IMR-90 (cell line): ENCODE results near the gene SYNE1. TPM values are rescaled to one million over a fixed set of nuclear protein-coding genes. Genes with fewer than 3 reads are reported as not detected.

Experiments used
- ATAC-seq: fragments of 200-7000 bp; cut with Tn5 transposase; 2 replicates; pipeline ENCODE4 v1.9.1; 2020; ENCODE audit warnings: low read depth, mild to moderate bottlenecking, moderate library complexity
- BruUV-seq: library from RNA; stranded (reverse); fragments of 400-500 nt; replicated peaks from 2 replicates; lab custom pipeline; 2021; lab: Mats Ljungman, UMichigan
- CTCF ChIA-PET: fragments of 300-600 bp; formaldehyde crosslinking; extraction: SDS; loops from one replicate; lab custom pipeline; 2021; ENCODE audit warnings: antibody characterized with exemption; lab: Yijun Ruan, JAX
- POLR2A ChIA-PET: fragments of 300-600 bp; sonication (Branson Sonifier 250); formaldehyde crosslinking; loops from one replicate; lab custom pipeline; 2022; ENCODE audit warnings: antibody characterized with exemption; ENCODE audit not compliant: unreplicated experiment; lab: Charles Lee
- DNase-seq: peaks from one replicate; pipeline ENCODE4 v3.0.0; 2013
- H2AFZ ChIP-seq: replicated peaks from 2 replicates; pipeline ENCODE3; 2013; ENCODE audit warnings: low read length, mild to moderate bottlenecking; ENCODE audit not compliant: poor library complexity
- H2AK5ac ChIP-seq: 2 replicates; pipeline ENCODE4 v1.6.1; 2013; ENCODE audit warnings: low read depth, low read length, inconsistent platforms
- H2AK9ac ChIP-seq: replicated peaks from 2 replicates; pipeline ENCODE3; 2013; ENCODE audit warnings: mild to moderate bottlenecking, low read depth, low read length, moderate library complexity; ENCODE audit not compliant: poor library complexity
- H2BK120ac ChIP-seq: 2 replicates; pipeline ENCODE4 v1.6.1; 2013; ENCODE audit warnings: low read depth, low read length, inconsistent platforms
- H2BK15ac ChIP-seq: 3 replicates; pipeline ENCODE4 v1.6.1; 2013; ENCODE audit warnings: low read depth, low read length, inconsistent platforms
- H2BK20ac ChIP-seq: 2 replicates; pipeline ENCODE4 v1.6.1; 2013; ENCODE audit warnings: low read depth, mild to moderate bottlenecking, inconsistent platforms, low read length, moderate library complexity
- H2BK5ac ChIP-seq: 2 replicates; pipeline ENCODE4 v1.6.1; 2013; ENCODE audit warnings: mild to moderate bottlenecking, low read depth, low read length, inconsistent platforms; ENCODE audit not compliant: poor library complexity, severe bottlenecking
- H3K14ac ChIP-seq: replicated peaks from 2 replicates; pipeline ENCODE4 v1.6.1; 2013; ENCODE audit warnings: low read depth, low read length, inconsistent platforms
- H3K18ac ChIP-seq: 2 replicates; pipeline ENCODE4 v1.6.1; 2013; ENCODE audit warnings: low read depth, low read length, control low read depth
- H3K23ac ChIP-seq: 2 replicates; pipeline ENCODE4 v1.6.1; 2013; ENCODE audit warnings: low read depth, low read length, inconsistent platforms
- H3K27ac ChIP-seq: 2 replicates; pipeline ENCODE4 v1.5.1; 2013; ENCODE audit warnings: mild to moderate bottlenecking, control low read depth, low read length; ENCODE audit not compliant: insufficient read depth
- H3K27me3 ChIP-seq: 2 replicates; pipeline ENCODE4 v1.6.1; 2013; ENCODE audit warnings: low read length; ENCODE audit not compliant: control insufficient read depth, insufficient read depth
- H3K36me3 ChIP-seq: 2 replicates; pipeline ENCODE4 v1.6.1; 2013; ENCODE audit warnings: low read length, mixed read lengths; ENCODE audit not compliant: control insufficient read depth, insufficient read depth
- H3K4ac ChIP-seq: 2 replicates; pipeline ENCODE4 v1.6.1; 2013; ENCODE audit warnings: low read depth, low read length, inconsistent platforms
- H3K4me1 ChIP-seq: 2 replicates; pipeline ENCODE4 v1.6.1; 2013; ENCODE audit warnings: low read length, mixed read lengths; ENCODE audit not compliant: control insufficient read depth, insufficient read depth
- H3K4me2 ChIP-seq: 2 replicates; pipeline ENCODE4 v1.6.1; 2013; ENCODE audit warnings: low read depth, mild to moderate bottlenecking, control low read depth, low read length, moderate library complexity
- H3K4me3 ChIP-seq: 2 replicates; pipeline ENCODE4 v1.5.1; 2013; ENCODE audit warnings: low read depth, mild to moderate bottlenecking, control low read depth, low read length, moderate library complexity; ENCODE audit not compliant: insufficient read depth
- H3K56ac ChIP-seq: 2 replicates; pipeline ENCODE4 v1.6.1; 2013; ENCODE audit warnings: low read length, inconsistent platforms; ENCODE audit not compliant: insufficient read depth; ENCODE audit errors: extremely low read depth
- H3K79me1 ChIP-seq, 2 experiments: 2 replicates each; pipeline ENCODE4 v1.6.1; 2013; ENCODE audit warnings: low read length in 2 of 2, inconsistent platforms in 1 of 2, low read depth in 1 of 2
- H3K9ac ChIP-seq: 2 replicates; pipeline ENCODE4 v1.6.1; 2013; ENCODE audit warnings: low read depth, low read length, control low read depth
- H3K9me1 ChIP-seq: 2 replicates; pipeline ENCODE4 v1.6.1; 2013; ENCODE audit warnings: low read length, inconsistent platforms; ENCODE audit not compliant: insufficient read depth
- H3K9me3 ChIP-seq: 2 replicates; pipeline ENCODE4 v1.6.1; 2013; ENCODE audit warnings: low read length; ENCODE audit not compliant: control insufficient read depth, insufficient read depth
- H4K20me1 ChIP-seq: 2 replicates; pipeline ENCODE4 v1.6.1; 2013; ENCODE audit warnings: low read length, inconsistent platforms; ENCODE audit not compliant: insufficient read depth
- H4K5ac ChIP-seq: 2 replicates; pipeline ENCODE4 v1.6.1; 2013; ENCODE audit warnings: mild to moderate bottlenecking, low read depth, low read length, control low read depth
- H4K8ac ChIP-seq, 2 experiments: 2 replicates each; pipeline ENCODE4 v1.6.1; 2013; ENCODE audit warnings: low read depth in 2 of 2, low read length in 2 of 2, control low read depth in 1 of 2, inconsistent platforms in 1 of 2
- H4K91ac ChIP-seq: 2 replicates; pipeline ENCODE4 v1.6.1; 2013; ENCODE audit warnings: low read depth, low read length, inconsistent platforms; ENCODE audit not compliant: insufficient read depth
- BHLHE40 ChIP-seq: fragments of 150-350 bp; IDR thresholded peaks from 2 replicates; pipeline ENCODE4 v1.6.1; 2016; ENCODE audit warnings: mild to moderate bottlenecking, low read depth, low read length
- MAFK ChIP-seq: IDR thresholded peaks from 2 replicates; pipeline ENCODE4 v1.6.1; 2012; ENCODE audit warnings: low read depth, low read length, improper control_type of control experiment
- MXI1 ChIP-seq: IDR thresholded peaks from 2 replicates; pipeline ENCODE4 v1.6.1; 2012; ENCODE audit warnings: low read depth, mild to moderate bottlenecking, low read length, moderate library complexity, borderline replicate concordance
- NFE2L2 ChIP-seq: fragments of 150-350 bp; IDR thresholded peaks from 2 replicates; pipeline ENCODE4 v1.6.1; 2016; ENCODE audit warnings: low read depth, mild to moderate bottlenecking, low read length
- RFX5 ChIP-seq: IDR thresholded peaks from 2 replicates; pipeline ENCODE4 v1.8.0; 2012; ENCODE audit warnings: low read depth, mild to moderate bottlenecking, low read length, moderate library complexity
- WGBS, 2 experiments: methylation state at CpG; one replicate each; pipeline versions ENCODE4 v1.1.5 to v1.1.7; 2013; ENCODE audit warnings: missing lambda C conversion rate in 2 of 2; ENCODE audit not compliant: insufficient read length in 1 of 2; ENCODE audit errors: extremely low coverage in 2 of 2; 5-methylcytosine and 5-hydroxymethylcytosine counted together
- dilution Hi-C: fragments of 300-500 bp; cut with HindIII; formaldehyde crosslinking; loops from one replicate; pipeline ENCODE4 v1.14.3; 2018; ENCODE audit warnings: low sequenced_read_pairs; ENCODE audit not compliant: unreplicated experiment
- in situ Hi-C: fragments of 300-500 bp; cut with MboI; formaldehyde crosslinking; loops from 3 replicates; pipeline ENCODE4 v1.14.3; 2019; ENCODE audit warnings: low sequenced_read_pairs, inconsistent platforms, mixed read lengths
- intact Hi-C: fragments of 100-400 bp; cut with micrococcal nuclease; formaldehyde crosslinking; loops from 2 replicates; pipeline ENCODE4 v1.10.0; 2022
- polyA plus RNA-seq, 3 experiments: library from polyadenylated mRNA; depleted of rRNA; stranded (reverse); fragments of >200 nt; gene quantifications; 2 replicates each; pipeline ENCODE4 v1.2.3, GENCODE V29; 2012; ENCODE audit warnings: low replicate concordance in 1 of 3
- total RNA-seq: library from RNA; depleted of rRNA; stranded (reverse); fragments of >200 nt; gene quantifications from 2 replicates; pipeline ENCODE4 v1.2.3, GENCODE V29; 2012
- TF ChIP-seq, protein P1 (sequence below): fragments of 150-350 bp; IDR thresholded peaks from 2 replicates; pipeline ENCODE4 v1.6.1; 2016; ENCODE audit warnings: low read depth, mild to moderate bottlenecking, low read length, moderate library complexity, borderline replicate concordance

SYNE1 gene
- total and polyA plus RNA-seq, 2 of the 4 experiments (the other 2 are of a cell fraction), result 34.1 to 159 TPM

DNA sequence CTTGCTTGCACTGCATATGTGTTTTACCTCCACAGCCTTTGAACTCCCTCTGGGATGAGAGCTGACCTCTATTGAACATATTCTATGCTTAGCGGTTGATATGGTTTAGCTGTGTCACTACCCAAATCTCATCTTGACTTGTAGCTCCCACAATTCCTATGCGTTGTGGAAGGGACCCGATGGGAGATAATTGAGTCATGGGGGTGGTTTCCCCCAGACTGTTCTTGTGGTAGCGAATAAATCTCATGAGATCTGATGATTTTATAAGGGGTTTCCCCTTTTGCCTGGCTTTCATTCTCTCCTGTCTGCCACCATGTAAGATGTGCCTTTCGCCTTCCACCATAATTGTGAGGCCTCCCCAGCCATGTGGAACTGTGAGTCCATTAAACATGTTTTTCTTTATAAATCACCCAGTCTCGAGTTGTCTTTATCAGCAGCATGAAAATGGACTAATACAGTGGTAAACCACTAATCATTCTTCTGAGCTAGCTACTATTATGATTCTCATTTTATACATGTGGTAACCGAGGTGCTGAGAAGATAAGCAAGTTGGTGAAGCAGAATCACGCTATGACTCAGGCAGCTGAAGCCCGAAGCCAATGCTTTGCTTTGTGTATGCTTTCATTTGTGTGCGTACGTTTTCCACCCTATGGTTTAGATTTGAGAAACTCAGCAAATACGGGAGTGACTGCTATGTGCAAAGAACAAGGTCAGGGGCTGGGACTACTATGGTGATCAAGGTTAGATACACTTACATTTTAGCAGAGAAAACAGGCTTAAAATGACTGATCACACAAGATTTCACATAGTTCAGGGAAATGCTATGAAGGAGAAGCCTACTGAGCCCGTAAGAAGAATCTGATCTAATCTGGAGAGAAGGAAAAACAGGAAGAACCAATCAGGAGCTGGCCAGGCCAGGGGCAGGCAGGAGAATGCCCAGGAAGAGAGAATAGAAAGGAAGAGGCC lies 466.2 kb downstream of the SYNE1 start:
- H3K27me3 ChIP-seq, result no peaks in the 10 kb centered on the region
- H3K36me3 ChIP-seq, result peaks cover 19% of the 10 kb centered on the region
- H2BK15ac ChIP-seq, result no peak overlapping the region
- no peaks in the 10 kb centered on the region for H3K4me1 ChIP-seq
- BruUV-seq, result no TSS peak
- no peak overlapping the region for H3K9ac ChIP-seq
- no peaks in the 10 kb centered on the region for H4K20me1 ChIP-seq
- dilution Hi-C loops (no loop called here), in situ Hi-C loops (no loop called here), intact Hi-C loops (no loop called here)
- no peak overlapping the region for H2BK20ac ChIP-seq
- H3K56ac ChIP-seq, result no peak overlapping the region
- ATAC-seq (peak; percentile 61), DNase-seq (peak; percentile 75)
- WGBS, 2 experiments, result 86% methylated on average over 5 of the region's 13 CpGs; no CpG with 5 or more reads in 1 of the 2 experiments
- H3K4ac ChIP-seq, result no peak overlapping the region
- peak overlapping the region; percentile 1; the same call in 1 of the 2 replicates for H3K4me2 ChIP-seq
- ChIA-PET CTCF (interaction anchor here (1.1 kb wide), 1 partner anchor 20 kb away, joined by 3 read pairs; no protein-coding TSS in a partner anchor), POLR2A (no interaction called here)
- H3K14ac ChIP-seq, result no peak overlapping the region
- H2AK9ac ChIP-seq, result no peak overlapping the region
- H3K23ac ChIP-seq, result no peak overlapping the region
- H2AK5ac ChIP-seq, result no peak overlapping the region
- peaks cover 0 to 5% of the 10 kb centered on the region in 2 experiments; a peak in 1 of 4 replicates for H3K79me1 ChIP-seq
- H2BK120ac ChIP-seq, result no peak overlapping the region
- no peak overlapping the region for H3K4me3 ChIP-seq
- no peak overlapping the region for H4K91ac ChIP-seq
- H2AFZ ChIP-seq, result no peak overlapping the region
- H4K5ac ChIP-seq, result no peak overlapping the region
- TF ChIP-seq RFX5 (no peak), NFE2L2 (0 out of 2 replicates have a peak, but pooled peaks have one; percentile 10), MAFK (peak; percentile 34; the same call in 1 of the 2 replicates), MXI1 (0 out of 2 replicates have a peak, but pooled peaks have one; percentile 12), BHLHE40 (peak; percentile 19; the same call in 1 of the 2 replicates)
- TF ChIP-seq, protein P1, sequence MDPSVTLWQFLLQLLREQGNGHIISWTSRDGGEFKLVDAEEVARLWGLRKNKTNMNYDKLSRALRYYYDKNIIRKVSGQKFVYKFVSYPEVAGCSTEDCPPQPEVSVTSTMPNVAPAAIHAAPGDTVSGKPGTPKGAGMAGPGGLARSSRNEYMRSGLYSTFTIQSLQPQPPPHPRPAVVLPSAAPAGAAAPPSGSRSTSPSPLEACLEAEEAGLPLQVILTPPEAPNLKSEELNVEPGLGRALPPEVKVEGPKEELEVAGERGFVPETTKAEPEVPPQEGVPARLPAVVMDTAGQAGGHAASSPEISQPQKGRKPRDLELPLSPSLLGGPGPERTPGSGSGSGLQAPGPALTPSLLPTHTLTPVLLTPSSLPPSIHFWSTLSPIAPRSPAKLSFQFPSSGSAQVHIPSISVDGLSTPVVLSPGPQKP, result no peak
- H2BK5ac ChIP-seq, result no peak overlapping the region
- no peaks in the 10 kb centered on the region for H3K9me3 ChIP-seq
- H3K27ac ChIP-seq, result no peak overlapping the region
- no peak overlapping the region for H3K18ac ChIP-seq
- no peak overlapping the region for H4K8ac ChIP-seq
- H3K9me1 ChIP-seq, result peaks cover 2% of the 10 kb centered on the region
